GM19463 (cell line): ENCODE measurements around the gene LONP2.
"Not testable (repeated sequence)": the region's sequence is repeated elsewhere in the genome, so short reads cannot be mapped to it uniquely, and the experiment has no call there.

Source experiments
- ATAC-seq: cut with Tn5 transposase; IDR thresholded peaks from one replicate; pipeline ENCODE4 v1.9.1; 2021; ENCODE audit warnings: mild to moderate bottlenecking, moderate library complexity; ENCODE audit not compliant: unreplicated experiment

The LONP2 gene

DNA sequence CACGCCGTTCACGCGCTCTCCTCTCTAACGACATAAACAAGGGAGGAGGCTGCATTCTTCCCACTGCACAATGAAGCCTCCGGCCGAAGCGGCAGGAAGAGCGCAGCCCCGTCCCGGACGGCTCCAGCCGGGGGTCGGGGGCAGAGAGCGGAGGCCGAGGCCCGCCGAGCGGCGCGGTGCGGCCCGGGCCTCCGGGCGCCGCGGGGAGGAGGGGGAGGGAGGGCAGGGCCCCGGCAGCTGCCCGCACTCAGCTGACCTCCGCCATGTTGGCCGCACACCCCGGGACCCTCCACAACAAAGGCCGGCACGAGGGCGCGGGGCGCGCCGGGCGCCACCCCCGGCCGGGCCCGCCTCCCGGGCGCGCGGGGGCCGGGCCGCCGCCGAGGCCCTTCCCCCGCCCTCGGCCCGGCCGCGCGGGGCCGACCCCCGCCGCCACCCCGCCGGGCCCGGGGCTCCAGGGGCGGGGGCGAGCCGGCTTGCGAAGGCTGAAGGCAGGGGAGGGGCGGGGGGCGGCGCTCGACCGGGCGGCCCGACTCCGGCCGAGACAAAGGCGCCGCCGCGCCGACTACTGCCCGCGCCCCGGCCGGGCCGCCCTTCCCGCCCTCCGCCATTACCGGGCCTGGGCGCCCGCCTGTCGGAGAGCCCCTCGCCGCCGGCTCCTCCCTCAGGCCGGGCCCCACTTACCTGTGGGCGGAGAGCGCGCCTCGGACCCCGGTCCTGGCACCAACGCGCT, 140.6 kb downstream of the LONP2 start:
- ATAC-seq: peak; percentile 56

DNA sequence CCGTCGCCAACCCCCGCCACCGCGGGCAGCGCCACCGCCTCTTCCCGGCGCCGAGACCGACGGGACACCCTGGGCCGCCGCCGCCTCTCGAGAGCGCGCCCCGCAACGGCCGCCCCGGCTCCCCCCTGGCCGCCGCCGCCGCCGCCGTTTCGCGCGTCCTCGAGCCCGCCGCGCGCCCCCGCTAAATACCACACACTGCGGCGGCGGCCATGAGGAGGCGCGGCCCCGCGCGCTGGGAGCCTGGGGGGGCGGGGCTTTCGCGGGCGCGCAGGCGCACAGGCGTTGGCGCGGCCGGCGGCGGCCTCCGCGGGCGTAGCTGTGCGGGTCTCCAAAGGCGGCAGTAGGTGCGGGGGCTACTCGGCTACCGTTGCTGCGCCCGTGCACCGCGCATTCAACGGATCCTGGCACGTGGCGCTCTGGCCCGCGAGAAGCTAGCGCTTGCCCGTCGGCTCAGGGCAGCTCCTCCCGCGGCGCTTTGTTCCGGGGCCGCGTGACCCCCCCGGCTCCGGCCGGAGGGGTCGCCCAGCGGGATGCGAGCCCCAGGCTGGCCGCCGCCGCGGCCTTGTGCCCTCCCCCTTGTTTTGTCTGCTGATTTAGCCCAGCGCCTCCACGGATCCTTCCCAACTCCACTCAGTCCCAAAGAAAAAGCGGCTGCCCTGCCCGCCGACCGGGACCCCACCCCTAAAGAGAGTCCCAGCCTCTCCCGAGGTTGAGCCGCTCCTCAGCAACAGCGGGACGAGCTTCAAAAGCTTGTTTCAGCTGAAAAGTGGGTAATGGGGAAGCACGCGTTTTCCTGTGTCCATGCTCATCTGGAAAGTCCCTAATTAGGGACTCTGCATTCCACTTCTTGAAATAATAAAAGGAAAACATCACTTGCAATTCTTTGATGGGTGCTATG, 141.4 kb downstream of the LONP2 start, which contains the start of gene SIAH1:
SIAH1 (minus strand) TSS at position 161 of the 898 bp plus-strand sequence. CDS start 22,985 bp downstream, outside the sequence.
- ATAC-seq: peak; percentile 63

DNA sequence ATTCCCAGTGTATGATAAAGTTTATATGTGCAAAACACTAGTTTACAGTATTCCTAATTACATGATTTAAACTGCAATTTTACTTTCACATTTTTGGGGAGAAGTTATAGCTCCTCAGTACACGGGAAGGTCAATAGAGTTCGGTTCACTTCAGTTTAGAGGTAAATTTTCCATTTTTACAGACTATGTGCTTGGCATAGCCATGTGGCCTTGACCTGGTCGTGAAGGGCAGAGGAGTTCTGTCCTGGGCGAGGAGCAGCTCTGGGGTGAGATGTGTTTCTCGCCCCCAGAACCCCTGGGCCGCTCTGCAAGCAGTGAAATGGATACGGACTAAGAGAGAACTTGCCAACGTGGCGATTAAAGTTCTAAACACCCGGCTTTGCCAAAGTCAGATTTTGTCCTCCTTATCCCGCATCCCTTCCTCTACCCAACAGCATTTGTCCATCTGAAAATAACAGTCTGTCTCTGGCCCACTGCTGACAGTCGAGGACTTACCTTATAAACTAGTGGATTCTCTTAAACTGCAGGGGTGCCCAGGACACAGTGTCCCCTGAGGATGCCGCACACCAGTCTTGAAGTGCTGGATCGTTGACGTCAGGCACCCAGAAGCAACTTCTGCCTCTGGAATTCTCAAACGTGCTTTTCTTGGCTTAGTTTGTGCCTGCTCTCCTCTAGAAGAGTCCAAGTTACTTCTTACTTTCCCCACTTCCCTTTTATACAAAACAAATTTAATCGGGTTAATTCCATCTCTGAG, 142.6 kb downstream of the LONP2 start:
- ATAC-seq: no peak

DNA sequence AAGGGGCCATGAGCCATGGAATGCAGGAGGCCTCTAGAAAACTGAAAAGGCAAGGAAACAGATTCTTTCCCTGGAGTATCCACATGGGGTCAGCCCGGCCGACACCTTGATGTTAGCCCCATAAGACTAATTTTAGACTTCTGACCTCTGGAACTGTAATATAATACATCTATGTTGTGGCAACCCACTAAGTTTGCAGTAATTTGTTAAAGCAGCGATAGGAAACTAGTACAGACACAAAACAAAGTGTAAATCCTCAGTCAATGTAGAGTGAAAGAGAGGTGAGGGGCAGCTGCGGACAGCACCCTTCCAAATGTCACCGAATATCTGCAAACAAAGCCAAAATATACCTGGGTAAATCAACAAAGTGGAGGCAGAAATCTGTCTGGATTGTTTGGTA, 148.3 kb downstream of the LONP2 start:
- no peak for ATAC-seq

DNA sequence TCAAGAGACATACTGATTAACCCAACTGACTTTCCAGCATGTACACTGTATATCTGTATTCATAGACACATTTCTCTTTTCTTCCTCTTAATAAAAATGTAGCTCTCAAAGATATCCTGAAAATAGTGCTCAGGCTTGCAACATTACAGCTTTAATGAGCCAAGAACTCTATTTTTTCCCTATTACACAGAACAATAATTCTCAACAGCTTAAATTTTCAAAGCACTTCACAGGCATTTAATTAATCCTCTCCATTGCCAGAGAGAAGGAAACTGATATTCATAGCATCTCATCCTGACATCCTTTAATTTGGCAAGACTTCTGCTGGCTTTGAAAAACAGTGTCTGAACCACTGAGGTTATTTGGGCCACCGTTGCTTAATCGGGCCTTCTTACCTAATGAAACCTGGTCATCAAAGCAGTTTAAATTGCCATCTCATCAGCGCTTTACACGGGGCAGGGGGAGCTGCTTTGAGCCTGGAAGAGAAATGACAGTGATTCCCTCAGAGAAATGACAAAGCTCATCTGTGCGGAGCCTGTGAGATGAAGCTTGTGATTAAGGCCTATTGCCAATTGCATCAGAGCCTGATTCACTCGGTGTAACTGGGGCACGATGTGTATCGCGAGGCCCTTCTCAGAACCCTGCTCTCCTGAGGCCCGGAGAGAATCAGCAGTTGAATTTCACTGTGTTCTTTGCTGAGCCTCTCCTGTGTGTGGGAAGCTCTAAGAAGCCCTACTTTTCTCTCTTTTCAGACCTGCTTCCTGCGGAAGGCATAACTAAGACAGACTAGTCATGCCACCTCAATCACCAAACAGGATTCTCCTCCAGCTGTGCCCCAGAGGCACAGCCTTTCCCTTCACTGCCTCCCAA, 149.6 kb downstream of the LONP2 start:
- ATAC-seq: no peak

DNA sequence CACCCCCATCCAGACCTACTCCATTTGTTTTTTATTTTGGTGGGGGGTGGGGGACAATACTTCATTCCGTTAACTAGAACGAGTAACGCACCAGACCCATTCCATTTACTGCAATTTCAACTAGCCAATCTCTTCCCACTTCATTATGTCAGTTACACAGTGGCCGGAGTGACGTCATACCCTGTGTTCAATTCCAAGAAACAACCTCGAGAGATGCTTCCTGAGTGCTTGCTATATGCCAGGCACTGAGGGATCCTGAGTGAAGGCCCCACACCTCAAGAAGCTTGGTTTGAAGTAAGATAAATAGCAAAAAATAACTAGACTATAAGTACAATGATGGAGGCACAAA, 150.2 kb downstream of the LONP2 start:
- ATAC-seq: no peak

DNA sequence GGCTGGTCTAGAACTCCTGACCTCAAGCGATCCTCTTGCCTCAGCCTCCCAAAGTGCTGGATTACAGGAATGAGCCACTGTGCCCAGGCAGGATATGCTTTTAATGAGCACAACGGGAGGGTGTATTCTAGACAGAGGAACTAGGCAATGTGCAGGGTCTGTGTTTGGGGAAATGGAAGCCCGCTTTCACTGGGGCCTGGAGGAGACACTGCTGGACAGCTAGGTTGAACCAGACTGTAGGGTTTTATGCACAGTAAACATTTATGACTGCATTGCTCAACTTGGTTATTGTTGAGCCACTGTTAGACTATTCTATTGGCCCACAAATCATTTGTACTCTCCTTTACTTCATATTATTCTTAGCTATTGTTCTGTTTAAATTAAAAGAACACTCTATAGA, 151.3 kb downstream of the LONP2 start:
- ATAC-seq: no peak

DNA sequence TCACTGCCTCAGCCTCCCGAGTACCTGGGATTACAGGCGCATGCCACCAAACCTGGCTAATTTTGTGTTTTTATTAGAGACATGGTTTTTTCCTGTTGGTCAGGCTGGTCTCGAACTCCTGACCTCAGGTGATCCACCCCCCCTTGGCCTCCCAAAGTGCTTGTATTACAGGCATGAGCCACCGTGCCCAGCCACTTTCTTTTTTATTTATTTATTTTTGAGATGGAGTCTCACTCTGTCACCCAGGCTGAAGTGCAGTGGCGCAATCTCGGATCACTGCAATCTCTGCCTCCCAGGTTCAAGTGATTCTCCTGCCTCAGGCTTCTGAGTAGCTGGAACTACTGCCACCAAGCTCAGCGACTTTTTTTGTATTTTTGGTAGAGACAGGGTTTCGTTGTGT, 158.4 kb downstream of the LONP2 start:
- ATAC-seq: not testable (repeated sequence)

DNA sequence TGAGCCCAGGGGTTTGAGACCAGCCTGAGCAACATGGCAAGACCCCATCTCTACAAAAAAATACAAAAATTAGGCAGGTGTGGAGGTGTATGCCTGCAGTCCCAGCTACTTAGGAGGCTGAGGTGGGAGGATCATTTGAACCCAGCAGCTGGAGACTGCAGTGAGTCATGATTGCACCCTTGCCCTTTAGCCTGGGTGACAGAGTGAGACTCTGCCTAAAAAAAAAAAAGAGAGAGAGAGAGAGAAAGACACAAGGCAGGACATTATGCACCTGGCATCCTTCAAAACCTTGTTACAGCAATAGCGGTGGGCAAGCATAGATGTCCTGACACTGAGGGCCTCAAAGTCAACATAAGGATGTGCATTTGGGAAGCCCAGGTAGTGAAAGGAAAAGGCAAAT, 161.1 kb downstream of the LONP2 start:
- no peak for ATAC-seq

DNA sequence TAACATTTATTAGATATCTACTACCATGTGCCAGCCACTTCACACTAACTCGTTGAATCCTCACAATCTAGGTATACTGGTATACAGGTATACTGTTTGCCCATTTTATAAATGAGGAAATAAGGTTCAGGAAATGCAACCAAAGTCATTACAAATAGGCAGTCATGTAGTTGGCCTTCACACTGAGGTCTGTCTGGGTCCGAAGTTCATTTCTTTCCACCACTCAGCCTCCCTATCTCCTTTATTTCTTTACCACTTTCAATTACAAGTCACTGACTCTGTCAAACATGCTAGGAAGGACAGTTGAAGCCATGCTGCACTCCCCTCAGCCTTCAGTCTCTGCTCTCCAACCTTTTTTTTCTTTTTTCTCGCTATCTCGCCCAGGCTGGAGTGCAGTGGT, 161.8 kb downstream of the LONP2 start:
- no peak for ATAC-seq
